IPS-NIHi7 (cell line): ENCODE results near the gene GABBR1.

Source experiments
- DNase-seq: peaks from one replicate; pipeline ENCODE4 v3.0.0; 2012; ENCODE audit warnings: mixed read lengths; ENCODE audit errors: extremely low spot score

GABBR1 gene

GRCh38 chr6:29653452-29654038 is 20.6 kb upstream of the GABBR1 start:
- peak; percentile 61 for DNase-seq

- DNase-seq: no peak
Observed at GRCh38 chr6:29652198-29652584, 19.2 kb upstream of the GABBR1 start.

GRCh38 chr6:29651413-29652197 is 18.6 kb upstream of the GABBR1 start:
- DNase-seq: no peak

- peak; percentile 95 for DNase-seq
Observed at GRCh38 chr6:29649701-29650673, 17.0 kb upstream of the GABBR1 start.

GRCh38 chr6:29647927-29648642 is 15.1 kb upstream of the GABBR1 start:
- no peak for DNase-seq

GRCh38 chr6:29641430-29642148 is 8.6 kb upstream of the GABBR1 start:
- DNase-seq: no peak

- DNase-seq: no peak
Observed at GRCh38 chr6:29637247-29637646, 4.3 kb upstream of the GABBR1 start.

- no peak for DNase-seq
Observed at GRCh38 chr6:29633534-29633905, 537 bp upstream of the GABBR1 start.

- peak; percentile 56 for DNase-seq
Observed at GRCh38 chr6:29631860-29632731, 887 bp downstream of the GABBR1 start.

- no peak for DNase-seq
Observed at GRCh38 chr6:29631209-29631810, 1.7 kb downstream of the GABBR1 start.

- no peak for DNase-seq
Observed at GRCh38 chr6:29630315-29630714, 2.7 kb downstream of the GABBR1 start.

GRCh38 chr6:29629571-29629970 is 3.4 kb downstream of the GABBR1 start:
- no peak for DNase-seq

GRCh38 chr6:29628419-29629281 is 4.3 kb downstream of the GABBR1 start:
- DNase-seq: peak; percentile 79

- DNase-seq: peak; percentile 85
Observed at GRCh38 chr6:29627755-29628418, 5.1 kb downstream of the GABBR1 start.

- DNase-seq: no peak
Observed at GRCh38 chr6:29626948-29627754, 5.8 kb downstream of the GABBR1 start.

- no peak for DNase-seq
Observed at GRCh38 chr6:29625337-29625930, 7.5 kb downstream of the GABBR1 start.

- peak; percentile 36 for DNase-seq
Observed at GRCh38 chr6:29624520-29624961, 8.4 kb downstream of the GABBR1 start.
